ENCODE data around the gene RGS19.

RGS19 gene

GRCh38 chr20:64076061-64076997, 3.0 kb downstream of the RGS19 start:
- DNase-seq: no peak

DNA sequence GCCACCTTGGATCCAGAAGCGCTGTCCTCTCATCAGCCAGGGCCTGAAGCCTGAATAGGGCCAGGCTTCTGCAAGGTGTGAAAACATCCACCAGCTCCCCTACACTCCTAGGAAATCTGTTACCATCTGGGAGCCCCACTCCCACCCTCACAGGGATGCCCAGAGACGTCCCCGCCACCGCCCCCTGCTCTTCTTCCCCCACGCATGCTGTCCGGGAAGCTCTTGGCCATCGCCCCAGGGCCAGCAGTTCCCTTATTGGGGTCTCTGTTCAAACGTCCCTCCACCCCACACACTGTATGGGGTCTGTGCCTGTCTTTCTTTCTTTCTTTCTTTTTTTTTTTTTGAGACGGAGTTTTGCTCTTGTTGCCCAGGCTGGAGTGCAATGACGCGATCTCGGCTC, 3.8 kb downstream of the RGS19 start:
- no peak for DNase-seq

DNA sequence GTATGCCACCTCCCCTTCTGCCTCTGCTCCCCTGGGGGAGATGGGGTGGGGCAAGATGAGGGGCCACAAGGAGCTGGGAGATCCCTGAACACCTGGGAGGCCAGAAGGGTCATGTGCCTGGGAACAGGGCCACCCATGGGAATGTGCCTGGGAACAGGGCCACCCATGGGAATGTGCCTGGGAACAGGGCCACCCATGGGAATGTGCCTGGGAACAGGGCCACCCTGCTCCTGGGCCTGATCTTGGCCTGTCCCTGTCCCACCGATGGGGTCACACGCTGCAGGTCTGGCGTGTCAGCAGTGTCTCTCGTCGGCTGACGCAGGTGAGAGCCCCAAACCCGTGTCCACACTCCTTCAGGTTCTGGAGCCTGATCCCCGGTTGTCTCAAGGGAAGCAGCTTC, 4.4 kb downstream of the RGS19 start:
- no peak for DNase-seq

GRCh38 chr20:64074184-64074789, 5.0 kb downstream of the RGS19 start:
- no peak for DNase-seq

GRCh38 chr20:64073476-64074183, 5.7 kb downstream of the RGS19 start:
- DNase-seq: no peak

DNA sequence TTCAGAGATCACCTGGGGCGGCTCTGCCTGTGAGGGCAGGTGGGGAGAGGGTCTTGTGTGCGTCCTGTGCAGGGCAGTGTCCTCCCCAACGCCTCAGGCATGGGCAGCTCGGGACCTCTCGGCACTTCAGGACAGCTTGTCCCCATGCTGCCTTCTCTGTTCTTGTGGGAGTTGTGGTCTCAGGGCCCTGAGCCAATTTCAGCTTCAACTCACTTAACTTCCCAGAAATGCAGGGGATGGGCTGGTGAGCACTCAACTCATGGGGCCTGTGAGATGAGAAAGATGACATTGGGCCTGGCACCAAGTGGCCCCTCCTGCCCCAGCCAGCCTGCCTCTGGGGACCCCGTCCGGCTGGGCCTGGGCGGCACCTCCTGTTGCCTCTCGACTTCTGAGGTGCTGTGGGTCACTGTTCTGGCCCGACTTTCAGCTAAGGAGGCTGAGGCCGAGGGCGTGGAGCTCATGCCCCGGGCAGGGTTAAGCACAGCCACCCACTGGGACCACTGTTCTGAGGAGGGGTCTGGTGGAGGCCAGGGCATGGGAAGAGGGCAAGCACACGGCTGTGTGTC, 6.7 kb downstream of the RGS19 start:
- DNase-seq: no peak

- no peak for DNase-seq
Observed at GRCh38 chr20:64071341-64072332, 7.7 kb downstream of the RGS19 start.

DNA sequence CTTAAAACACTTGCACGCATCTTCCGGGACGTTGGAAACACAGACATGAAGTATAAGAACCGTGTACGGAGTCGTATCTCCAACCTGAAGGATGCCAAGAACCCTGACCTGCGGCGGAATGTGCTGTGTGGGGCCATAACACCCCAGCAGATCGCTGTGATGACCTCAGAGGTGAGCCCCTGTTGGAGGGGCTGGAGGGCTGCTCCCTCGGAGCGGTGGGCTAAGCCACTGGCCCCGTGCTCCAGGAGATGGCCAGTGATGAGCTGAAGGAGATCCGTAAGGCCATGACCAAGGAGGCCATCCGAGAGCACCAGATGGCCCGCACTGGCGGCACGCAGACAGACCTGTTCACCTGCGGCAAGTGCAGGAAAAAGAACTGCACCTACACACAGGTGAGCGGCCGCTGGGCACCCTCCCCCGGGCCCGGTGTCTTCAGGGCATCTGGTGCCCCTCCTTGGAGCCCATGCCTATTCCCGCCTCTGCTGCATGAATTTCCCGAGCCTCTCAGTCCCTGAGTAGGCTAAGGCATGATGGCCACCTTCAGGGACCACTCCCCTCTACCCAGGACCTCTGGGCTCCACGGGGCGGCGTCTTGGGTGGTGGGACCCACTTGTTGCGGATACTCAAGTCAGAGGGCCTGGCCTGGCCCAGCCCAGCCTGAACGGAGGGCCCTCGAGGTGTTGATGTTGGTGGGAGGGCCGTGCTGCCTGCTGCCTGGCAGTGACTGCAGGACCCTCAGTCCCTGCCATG, 8.9 kb downstream of the RGS19 start:
- no peak for DNase-seq

GRCh38 chr20:64069614-64070243, 9.6 kb downstream of the RGS19 start:
- DNase-seq: no peak

DNA sequence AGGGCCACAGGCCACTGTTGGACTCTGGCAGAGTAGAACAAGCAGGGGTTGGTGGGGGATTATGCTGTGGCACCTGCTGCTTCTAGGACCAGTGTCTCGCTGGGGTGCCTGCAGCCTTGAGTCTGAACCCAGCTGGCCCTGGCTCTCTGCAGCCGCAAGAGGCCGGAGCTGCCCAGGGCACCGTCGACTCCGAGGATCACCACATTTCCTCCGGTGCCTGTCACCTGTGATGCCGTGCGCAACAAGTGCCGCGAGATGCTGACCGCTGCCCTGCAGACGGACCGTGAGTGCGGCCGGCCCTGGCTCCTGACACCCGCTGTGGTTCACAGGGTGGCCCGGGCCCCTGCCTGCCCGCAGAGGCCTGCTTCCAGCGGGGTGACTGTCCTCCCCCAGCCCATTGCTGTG, 10.1 kb downstream of the RGS19 start:
- DNase-seq: no peak

GRCh38 chr20:64068386-64069208, 10.7 kb downstream of the RGS19 start:
- DNase-seq: no peak

- DNase-seq: no peak
Observed at GRCh38 chr20:64067733-64068307, 11.5 kb downstream of the RGS19 start.

GRCh38 chr20:64067005-64067632, 12.2 kb downstream of the RGS19 start:
- DNase-seq: no peak

DNA sequence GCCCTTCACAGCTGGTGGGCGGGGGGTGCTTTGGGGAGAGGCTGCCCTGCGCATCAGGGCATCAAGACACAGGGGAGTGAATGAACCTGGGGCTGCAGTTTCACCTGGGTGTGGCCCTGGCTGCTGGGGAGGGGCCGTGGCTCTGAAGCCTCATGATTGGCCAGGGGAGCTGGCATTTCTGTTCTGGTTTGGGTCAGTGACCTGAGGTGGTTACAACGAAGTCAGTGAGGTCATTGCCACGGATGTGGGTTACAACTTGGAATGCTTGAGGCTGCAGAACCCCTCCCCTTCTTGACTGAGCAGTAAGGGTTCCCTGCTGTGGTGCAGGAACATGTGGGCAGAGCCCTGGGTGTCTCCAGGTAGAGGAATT, 13.4 kb downstream of the RGS19 start:
- peak; percentile 71 for DNase-seq

DNA sequence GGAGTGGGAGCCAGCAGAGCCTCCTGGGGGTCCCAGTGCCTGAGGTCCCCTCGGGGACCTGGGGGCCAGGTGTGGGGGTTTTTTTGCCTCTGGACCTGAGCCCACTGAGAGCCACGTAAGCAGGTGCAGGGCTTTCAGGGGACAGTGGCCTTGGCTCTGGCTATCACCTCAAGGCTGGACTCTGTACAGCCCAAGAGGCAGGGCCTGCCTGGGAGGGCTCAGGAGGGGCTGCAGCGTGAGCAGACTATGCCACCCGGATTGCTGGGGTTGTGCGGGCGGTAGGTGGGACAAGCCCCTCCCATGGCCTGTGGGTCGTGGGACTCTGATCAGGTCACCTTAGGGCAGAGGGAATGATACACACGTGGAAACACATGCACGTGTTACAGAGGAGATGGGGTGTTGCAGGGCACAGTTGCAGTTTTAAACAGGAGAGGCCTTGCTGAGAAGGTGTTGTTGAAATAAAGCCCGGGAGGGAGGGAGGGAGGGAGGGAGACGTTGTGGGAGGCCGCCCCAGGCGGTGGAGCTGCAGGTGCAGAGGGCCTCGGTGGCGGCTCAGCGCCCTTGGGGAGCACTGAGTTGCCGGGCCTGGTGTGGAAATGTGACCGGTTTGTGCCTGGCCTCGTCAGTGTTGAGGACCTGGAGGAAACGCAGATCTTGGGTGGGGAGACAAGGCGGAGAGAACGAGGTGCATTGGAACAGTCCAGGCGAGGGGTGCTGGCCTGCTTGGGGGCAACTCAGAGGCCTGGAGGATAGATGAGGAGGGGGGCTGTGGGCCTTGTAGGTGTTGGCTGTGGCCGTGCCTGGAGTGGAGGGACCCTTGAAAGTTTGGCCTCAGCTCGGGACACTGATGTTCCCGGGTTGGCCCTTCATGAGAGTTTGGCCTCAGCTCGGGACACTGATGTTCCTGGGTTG, 14.0 kb downstream of the RGS19 start:
- DNase-seq: no peak

DNA sequence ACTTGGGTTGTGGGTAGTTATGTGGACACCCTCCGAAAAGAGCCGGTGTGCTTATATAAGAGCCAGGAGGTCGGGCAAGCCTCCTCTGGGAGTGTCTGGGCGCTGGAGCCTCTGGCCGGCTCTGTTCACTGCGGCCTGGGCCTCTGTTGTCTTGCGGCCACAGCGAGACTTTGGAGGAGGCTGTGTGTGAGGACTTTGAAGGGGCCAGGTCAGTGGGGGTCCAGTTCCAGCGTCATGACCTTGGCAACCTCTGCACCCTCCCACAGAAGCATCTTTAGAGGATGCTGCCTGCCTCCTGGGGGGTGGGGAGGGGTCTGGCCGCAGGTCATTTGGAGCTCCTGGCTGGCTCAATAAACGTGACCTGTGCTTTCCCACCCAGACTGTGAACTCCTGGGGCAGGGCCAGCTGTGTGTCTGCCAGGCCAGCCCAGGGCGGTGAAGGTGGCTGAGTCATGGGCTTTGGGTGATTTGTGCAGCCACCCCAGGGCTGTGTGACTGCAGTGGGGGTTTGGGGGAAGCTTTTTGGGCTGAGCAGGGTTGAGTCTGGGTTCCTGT, 15.1 kb downstream of the RGS19 start:
- DNase-seq: no peak

- no peak for DNase-seq
Observed at GRCh38 chr20:64063389-64064144, 15.8 kb downstream of the RGS19 start.

Measured in CD4-positive, alpha-beta T cell treated with Interferon gamma for 1 hour (primary cell).